Measurements from ENCODE around the gene CDH26.

GRCh38 chr20:59961423-59961822, 3.2 kb downstream of the CDH26 start:
- TF ChIP-seq TCF7 (CRISPR knock-in tag; IDR thresholded peaks at IDR 0.05; ENCODE audit: low read depth) (no peak), CTCF (IDR thresholded peaks at IDR 0.05) (no peak), ZNF281 (CRISPR knock-in tag; IDR thresholded peaks at IDR 0.05) (no peak), SMAD3 (CRISPR knock-in tag; IDR thresholded peaks at IDR 0.05; ENCODE audit: borderline replicate concordance) (no peak)

Data from WTC11 (cell line).